Neural progenitor cell (in vitro differentiated cells): ENCODE data around the gene PROCR. TPM values are rescaled to one million over a fixed set of nuclear protein-coding genes. Genes with fewer than 3 reads are reported as not detected.
"Not testable (repeated sequence)": the region's sequence is repeated elsewhere in the genome, so short reads cannot be mapped to it uniquely, and the experiment has no call there.

Experiments used
- DNase-seq: peaks from one replicate; pipeline ENCODE4 v3.0.0-alpha.2; 2016; ENCODE audit warnings: low spot score
- H2AFZ ChIP-seq: fragments of 200-600 bp; sonication (generic); replicated peaks from 2 replicates; pipeline ENCODE4 v1.6.1; 2016; ENCODE audit warnings: antibody characterized with exemption
- H3F3A ChIP-seq: fragments of 200-600 bp; sonication (generic); 2 replicates; pipeline ENCODE4 v1.6.1; 2016; ENCODE audit warnings: antibody characterized with exemption, low read depth
- H3K27ac ChIP-seq: fragments of 200-600 bp; sonication (generic); 2 replicates; pipeline ENCODE4 v1.5.1; 2016; ENCODE audit warnings: mild to moderate bottlenecking
- H3K27me3 ChIP-seq: fragments of 200-600 bp; sonication (generic); 2 replicates; pipeline ENCODE4 v1.6.1; 2016; ENCODE audit warnings: mild to moderate bottlenecking, moderate library complexity
- H3K36me3 ChIP-seq: fragments of 200-600 bp; sonication (generic); 2 replicates; pipeline ENCODE4 v1.5.1; 2016
- H3K4me1 ChIP-seq: fragments of 200-600 bp; sonication (generic); 2 replicates; pipeline ENCODE4 v1.6.1; 2016; ENCODE audit warnings: mixed run types
- H3K4me2 ChIP-seq: fragments of 200-600 bp; sonication (generic); 2 replicates; pipeline ENCODE4 v1.6.1; 2016
- H3K4me3 ChIP-seq: fragments of 200-600 bp; sonication (generic); 2 replicates; pipeline ENCODE4 v1.5.1; 2016
- H3K79me2 ChIP-seq: fragments of 200-600 bp; sonication (generic); 2 replicates; pipeline ENCODE4 v1.6.1; 2016; ENCODE audit warnings: low read depth
- H3K9ac ChIP-seq: fragments of 200-600 bp; sonication (generic); 2 replicates; pipeline ENCODE4 v1.6.1; 2016
- H3K9me3 ChIP-seq: fragments of 200-600 bp; sonication (generic); 2 replicates; pipeline ENCODE4 v1.5.1; 2016; ENCODE audit warnings: low read depth
- H4K20me1 ChIP-seq: fragments of 200-600 bp; sonication (generic); 2 replicates; pipeline ENCODE4 v1.6.1; 2016; ENCODE audit warnings: low read depth
- H3K27ac Mint-ChIP-seq: 3 replicates; pipeline ENCODE4 v1.8.0; 2021; ENCODE audit warnings: mixed read lengths
- H3K27me3 Mint-ChIP-seq: 2 replicates; pipeline ENCODE4 v1.8.0; 2022; ENCODE audit warnings: low read depth, mild to moderate bottlenecking, inconsistent platforms, moderate library complexity, mixed read lengths; ENCODE audit not compliant: insufficient read depth
- H3K36me3 Mint-ChIP-seq: 3 replicates; pipeline ENCODE4 v1.8.0; 2021; ENCODE audit warnings: mixed read lengths
- H3K4me1 Mint-ChIP-seq: 3 replicates; pipeline ENCODE4 v1.8.0; 2021; ENCODE audit warnings: mixed read lengths
- H3K4me3 Mint-ChIP-seq: 3 replicates; pipeline ENCODE4 v1.8.0; 2021; ENCODE audit warnings: mild to moderate bottlenecking, moderate library complexity, mixed read lengths
- H3K9me3 Mint-ChIP-seq: 3 replicates; pipeline ENCODE4 v1.8.0; 2020; ENCODE audit warnings: mixed read lengths
- CTCF ChIP-seq: fragments of 200-600 bp; sonication (generic); IDR thresholded peaks from 2 replicates; pipeline ENCODE4 v1.5.1; 2017; ENCODE audit warnings: antibody characterized with exemption, mild to moderate bottlenecking
- EZH2 ChIP-seq: fragments of 200-600 bp; sonication (generic); IDR thresholded peaks from 2 replicates; pipeline ENCODE4 v1.6.1; 2017; ENCODE audit warnings: antibody characterized with exemption, mild to moderate bottlenecking, moderate library complexity
- EZH2phosphoT487 ChIP-seq: fragments of 200-600 bp; sonication (generic); IDR thresholded peaks from 2 replicates; pipeline ENCODE4 v1.6.1; 2017; ENCODE audit warnings: antibody characterized with exemption
- total RNA-seq: library from RNA; depleted of rRNA; stranded (reverse); fragments of >200 nt; gene quantifications from 2 replicates; pipeline ENCODE4 v1.2.3, GENCODE V29; 2015; ENCODE audit warnings: low replicate concordance

PROCR gene
- total RNA-seq, 1 donor from 2014 or later, result 3.1 TPM

- no peaks in the 10 kb centered on the region for H3F3A ChIP-seq
- H3K4me1 ChIP-seq, result no peaks in the 10 kb centered on the region
- Mint-ChIP-seq H3K9me3 (peaks cover 3% of the 10 kb centered on the region), H3K4me1 (no peaks in the 10 kb centered on the region), H3K36me3 (no peaks in the 10 kb centered on the region), H3K27ac (no peak overlapping the region), H3K27me3 (peaks cover 11% of the 10 kb centered on the region), H3K4me3 (no peak overlapping the region)
- H3K9me3 ChIP-seq, result no peaks in the 10 kb centered on the region
- no peak for DNase-seq
- TF ChIP-seq EZH2phosphoT487 (no peak), EZH2 (no peak), CTCF (no peak)
- H3K27me3 ChIP-seq, result no peaks in the 10 kb centered on the region
- no peaks in the 10 kb centered on the region for H3K36me3 ChIP-seq
- no peaks in the 10 kb centered on the region for H4K20me1 ChIP-seq
- H3K27ac ChIP-seq, result no peak overlapping the region
- no peak overlapping the region for H3K4me2 ChIP-seq
- no peak overlapping the region for H3K4me3 ChIP-seq
- H2AFZ ChIP-seq, result no peak overlapping the region
- H3K9ac ChIP-seq, result no peak overlapping the region
- no peaks in the 10 kb centered on the region for H3K79me2 ChIP-seq
Observed at GRCh38 chr20:35180266-35180665, 8.4 kb downstream of the PROCR start.

GRCh38 chr20:35181731-35182130 is 9.9 kb downstream of the PROCR start:
- DNase-seq, result no peak
- TF ChIP-seq CTCF (no peak), EZH2 (no peak), EZH2phosphoT487 (no peak)
- Histone ChIP-seq H3K79me2 (no peaks in the 10 kb centered on the region), H3F3A (no peaks in the 10 kb centered on the region), H3K9ac (no peak overlapping the region), H3K4me2 (no peak overlapping the region), H3K9me3 (no peaks in the 10 kb centered on the region), H2AFZ (no peak overlapping the region), H3K4me1 (no peaks in the 10 kb centered on the region), H3K27ac (no peak overlapping the region), H3K4me3 (no peak overlapping the region), H3K27me3 (no peaks in the 10 kb centered on the region), H4K20me1 (no peaks in the 10 kb centered on the region), H3K36me3 (no peaks in the 10 kb centered on the region)
- no peaks in the 10 kb centered on the region for H3K36me3 Mint-ChIP-seq
- no peaks in the 10 kb centered on the region for H3K4me1 Mint-ChIP-seq
- no peak overlapping the region for H3K27ac Mint-ChIP-seq
- no peak overlapping the region for H3K4me3 Mint-ChIP-seq
- H3K9me3 Mint-ChIP-seq, result no peaks in the 10 kb centered on the region
- H3K27me3 Mint-ChIP-seq, result peaks cover 11% of the 10 kb centered on the region

- H3K36me3 Mint-ChIP-seq, H4K20me1 ChIP-seq, H3F3A ChIP-seq, H3K27ac Mint-ChIP-seq, H3K27me3 ChIP-seq, H2AFZ ChIP-seq, H3K4me2 ChIP-seq, H3K9me3 ChIP-seq, H3K79me2 ChIP-seq, DNase-seq, H3K9ac ChIP-seq, H3K4me1 ChIP-seq, H3K27me3 Mint-ChIP-seq, H3K4me1 Mint-ChIP-seq, H3K36me3 ChIP-seq, H3K4me3 ChIP-seq, H3K9me3 Mint-ChIP-seq, H3K4me3 Mint-ChIP-seq, H3K27ac ChIP-seq: not testable (repeated sequence)
Observed at GRCh38 chr20:35186691-35187289, 14.9 kb downstream of the PROCR start.

GRCh38 chr20:35187584-35188190 is 15.8 kb downstream of the PROCR start:
- no peak overlapping the region for H3K4me3 ChIP-seq
- no peaks in the 10 kb centered on the region for H3K27me3 ChIP-seq
- Mint-ChIP-seq H3K36me3 (no peaks in the 10 kb centered on the region), H3K4me3 (no peak overlapping the region), H3K27me3 (peaks cover 2% of the 10 kb centered on the region), H3K4me1 (peaks cover 6% of the 10 kb centered on the region), H3K27ac (no peak overlapping the region), H3K9me3 (peaks cover 4% of the 10 kb centered on the region)
- no peaks in the 10 kb centered on the region for H4K20me1 ChIP-seq
- H3K36me3 ChIP-seq, result no peaks in the 10 kb centered on the region
- no peaks in the 10 kb centered on the region for H3K79me2 ChIP-seq
- no peak overlapping the region for H3K9ac ChIP-seq
- H3K4me1 ChIP-seq, result peaks cover 4% of the 10 kb centered on the region
- peaks cover 3% of the 10 kb centered on the region for H3F3A ChIP-seq
- H3K27ac ChIP-seq, result no peak overlapping the region
- DNase-seq, result no peak
- H3K9me3 ChIP-seq, result no peaks in the 10 kb centered on the region
- no peak overlapping the region for H2AFZ ChIP-seq
- no peak overlapping the region for H3K4me2 ChIP-seq
- TF ChIP-seq EZH2, result no peak
- TF ChIP-seq CTCF, result no peak
- TF ChIP-seq EZH2phosphoT487, result no peak

GRCh38 chr20:35189223-35189622 is 17.4 kb downstream of the PROCR start:
- not testable (repeated sequence) for H3K27ac Mint-ChIP-seq, DNase-seq, H3K36me3 Mint-ChIP-seq

More at GRCh38 chr20:35189223-35189622, 17.4 kb downstream of the PROCR start:
- not testable (repeated sequence) for H3K27me3 ChIP-seq, H3K27ac ChIP-seq, H4K20me1 ChIP-seq, H3F3A ChIP-seq, H3K9me3 ChIP-seq, H3K4me2 ChIP-seq, H3K4me3 Mint-ChIP-seq, H3K9me3 Mint-ChIP-seq, H3K27me3 Mint-ChIP-seq, H3K36me3 ChIP-seq, H3K4me1 ChIP-seq, H2AFZ ChIP-seq, H3K4me3 ChIP-seq, H3K4me1 Mint-ChIP-seq, H3K79me2 ChIP-seq, H3K9ac ChIP-seq
